GM21360 (cell line): ENCODE data around the gene DNASE1L2.
A peak's percentile ranks its signal among the peaks of the same experiment; 100 is the strongest.

Experiments
- ATAC-seq: cut with Tn5 transposase; IDR thresholded peaks from one replicate; pipeline ENCODE4 v1.9.1; 2021; ENCODE audit warnings: mild to moderate bottlenecking, moderate library complexity; ENCODE audit not compliant: unreplicated experiment

DNASE1L2 gene

GRCh38 chr16:2223221-2223941 is 12.9 kb upstream of the DNASE1L2 start, which contains the start of gene E4F1:
TSS of gene E4F1 (plus strand) at chr16:2223591. CDS start at chr16:2223614, 23 bp downstream.
- peak; percentile 85 for ATAC-seq

- ATAC-seq, result peak; percentile 20
Observed at GRCh38 chr16:2223942-2224486, 12.2 kb upstream of the DNASE1L2 start.

- no peak for ATAC-seq
Observed at GRCh38 chr16:2226245-2226793, 9.9 kb upstream of the DNASE1L2 start.

- ATAC-seq, result no peak
Observed at GRCh38 chr16:2226918-2227317, 9.3 kb upstream of the DNASE1L2 start.

- ATAC-seq, result no peak
Observed at GRCh38 chr16:2228161-2228824, 8.0 kb upstream of the DNASE1L2 start.

- no peak for ATAC-seq
Observed at GRCh38 chr16:2229091-2229490, 7.2 kb upstream of the DNASE1L2 start.

- no peak for ATAC-seq
Observed at GRCh38 chr16:2229632-2230250, 6.5 kb upstream of the DNASE1L2 start.

- ATAC-seq, result no peak
Observed at GRCh38 chr16:2230376-2230775, 5.9 kb upstream of the DNASE1L2 start.

DNA sequence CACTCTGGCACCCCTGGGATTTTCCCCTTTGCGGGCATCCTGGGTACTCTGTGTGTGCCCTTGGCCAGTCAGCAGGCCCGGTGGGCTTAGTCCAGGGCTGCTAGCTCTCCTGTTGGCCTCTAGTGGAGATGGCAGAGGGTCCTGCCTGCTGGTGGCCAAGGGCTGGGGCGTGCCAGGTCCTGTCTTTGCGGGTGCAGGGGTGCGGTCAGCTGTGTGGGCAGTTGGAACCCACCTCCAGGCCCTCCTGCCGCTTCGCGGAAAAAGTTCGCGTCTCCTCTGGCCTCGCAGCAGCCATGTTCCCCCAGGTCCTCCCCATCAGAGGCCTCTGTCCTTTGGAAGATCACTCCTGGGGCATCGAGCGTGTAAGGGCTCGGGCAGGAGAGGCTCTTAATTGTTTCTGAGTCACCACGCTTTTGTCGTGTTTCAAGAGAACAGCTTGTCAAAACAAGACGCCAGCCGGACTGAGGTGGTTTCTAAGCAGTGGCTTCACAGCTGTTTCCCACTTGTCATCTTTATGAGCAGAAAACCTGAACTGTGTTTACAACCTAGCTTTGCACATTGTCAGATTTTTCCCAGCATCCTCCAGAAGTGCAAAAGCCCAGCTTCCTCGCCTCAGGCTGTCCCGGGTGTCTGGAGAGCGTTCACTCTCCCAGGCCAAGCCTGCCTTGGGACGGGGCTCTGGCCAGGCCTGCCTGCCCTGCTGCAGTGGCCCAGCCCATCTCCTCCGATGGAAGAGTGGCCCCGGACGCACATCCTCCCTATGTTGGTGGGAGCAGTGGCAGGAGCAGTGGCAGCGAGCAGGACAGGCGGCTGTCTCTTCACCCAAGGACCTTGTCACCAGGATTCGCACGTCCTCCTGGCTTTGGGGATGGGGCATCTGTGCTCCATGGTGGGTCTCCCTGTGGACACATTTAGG is 5.0 kb upstream of the DNASE1L2 start:
- ATAC-seq, result no peak

DNA sequence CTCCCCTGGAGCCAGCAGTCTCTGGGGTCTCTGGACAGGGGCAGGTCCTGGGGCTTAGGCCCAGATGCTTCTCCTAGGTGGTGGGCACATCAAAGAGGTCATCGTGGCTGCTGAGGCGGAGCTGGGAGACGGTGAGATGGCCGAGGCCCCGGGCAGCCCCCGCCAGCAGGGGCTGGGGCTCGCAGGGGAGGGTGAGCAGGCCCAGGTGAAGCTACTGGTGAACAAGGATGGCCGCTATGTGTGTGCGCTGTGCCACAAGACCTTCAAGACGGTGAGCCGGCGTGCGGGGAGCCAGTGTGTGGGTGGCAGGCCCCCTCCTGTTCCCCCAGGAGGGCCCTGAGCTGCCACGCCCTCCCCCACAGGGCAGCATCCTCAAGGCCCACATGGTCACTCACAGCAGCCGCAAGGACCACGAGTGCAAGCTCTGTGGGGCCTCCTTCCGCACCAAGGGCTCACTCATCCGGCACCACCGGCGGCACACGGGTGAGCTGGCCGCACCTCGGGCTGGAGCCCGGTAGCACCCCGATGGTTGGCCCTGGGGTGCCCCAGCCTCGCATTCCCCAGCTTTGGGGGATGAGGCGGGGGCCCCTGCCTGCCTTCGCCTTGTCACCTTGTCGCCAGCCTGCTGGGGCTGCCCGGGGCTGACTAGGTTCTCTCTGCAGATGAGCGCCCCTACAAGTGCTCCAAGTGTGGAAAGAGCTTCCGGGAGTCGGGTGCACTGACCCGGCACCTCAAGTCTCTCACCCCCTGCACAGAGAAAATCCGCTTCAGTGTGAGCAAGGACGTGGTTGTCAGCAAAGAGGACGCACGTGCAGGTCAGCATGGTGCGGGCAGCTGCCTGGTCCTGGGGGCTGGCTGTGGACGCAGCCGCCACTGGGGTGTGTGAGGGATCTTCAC is 3.9 kb upstream of the DNASE1L2 start:
- no peak for ATAC-seq

DNA sequence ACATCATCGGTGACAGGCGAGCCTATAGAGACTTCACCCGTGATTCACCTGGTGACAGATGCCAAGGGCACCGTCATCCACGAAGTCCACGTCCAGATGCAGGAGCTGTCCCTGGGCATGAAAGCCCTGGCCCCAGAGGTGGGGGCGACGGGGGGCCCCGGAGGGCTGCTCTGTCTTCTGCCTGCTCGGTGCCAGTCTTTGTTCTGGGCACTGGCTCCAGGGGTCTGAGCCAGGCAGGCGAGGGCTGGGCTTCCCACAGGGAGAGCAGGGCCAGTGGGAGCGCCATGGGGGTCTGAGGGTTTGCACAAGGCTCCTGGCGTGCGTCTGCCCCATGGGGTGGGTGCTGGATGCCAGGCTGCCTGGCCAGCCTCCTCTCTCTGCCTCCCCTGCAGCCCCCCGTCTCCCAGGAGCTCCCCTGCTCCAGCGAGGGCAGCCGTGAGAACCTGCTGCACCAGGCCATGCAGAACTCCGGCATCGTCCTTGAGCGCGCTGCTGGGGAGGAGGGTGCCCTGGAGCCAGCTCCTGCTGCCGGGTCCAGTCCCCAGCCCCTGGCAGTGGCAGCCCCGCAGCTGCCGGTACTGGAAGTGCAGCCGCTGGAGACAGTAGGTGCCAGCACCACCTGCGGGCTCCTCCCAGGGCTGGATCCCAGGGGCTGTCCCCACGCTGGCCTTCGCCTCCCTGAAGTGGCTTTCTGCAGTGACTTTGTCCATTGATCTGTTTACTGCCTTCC is 3.0 kb upstream of the DNASE1L2 start:
- no peak for ATAC-seq

- ATAC-seq, result no peak
Observed at GRCh38 chr16:2233872-2234812, 2.1 kb upstream of the DNASE1L2 start.

DNA sequence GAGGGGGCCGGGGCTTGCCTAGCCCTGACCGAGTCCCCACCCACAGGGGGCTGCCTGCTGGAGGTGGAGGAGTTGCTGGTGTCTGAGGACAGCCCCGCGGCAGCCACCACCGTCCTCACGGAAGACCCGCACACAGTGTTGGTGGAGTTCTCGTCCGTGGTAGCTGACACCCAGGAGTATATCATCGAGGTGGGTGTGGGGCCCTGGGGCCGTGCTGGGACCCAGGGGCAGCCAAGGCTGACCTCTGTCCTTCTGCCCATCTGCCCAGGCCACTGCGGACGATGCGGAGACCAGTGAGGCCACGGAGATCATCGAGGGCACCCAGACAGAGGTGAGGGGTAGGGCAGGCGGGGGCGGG is 1.5 kb upstream of the DNASE1L2 start:
- no peak for ATAC-seq

- ATAC-seq, result no peak
Observed at GRCh38 chr16:2235234-2235651, 1.0 kb upstream of the DNASE1L2 start.

DNA sequence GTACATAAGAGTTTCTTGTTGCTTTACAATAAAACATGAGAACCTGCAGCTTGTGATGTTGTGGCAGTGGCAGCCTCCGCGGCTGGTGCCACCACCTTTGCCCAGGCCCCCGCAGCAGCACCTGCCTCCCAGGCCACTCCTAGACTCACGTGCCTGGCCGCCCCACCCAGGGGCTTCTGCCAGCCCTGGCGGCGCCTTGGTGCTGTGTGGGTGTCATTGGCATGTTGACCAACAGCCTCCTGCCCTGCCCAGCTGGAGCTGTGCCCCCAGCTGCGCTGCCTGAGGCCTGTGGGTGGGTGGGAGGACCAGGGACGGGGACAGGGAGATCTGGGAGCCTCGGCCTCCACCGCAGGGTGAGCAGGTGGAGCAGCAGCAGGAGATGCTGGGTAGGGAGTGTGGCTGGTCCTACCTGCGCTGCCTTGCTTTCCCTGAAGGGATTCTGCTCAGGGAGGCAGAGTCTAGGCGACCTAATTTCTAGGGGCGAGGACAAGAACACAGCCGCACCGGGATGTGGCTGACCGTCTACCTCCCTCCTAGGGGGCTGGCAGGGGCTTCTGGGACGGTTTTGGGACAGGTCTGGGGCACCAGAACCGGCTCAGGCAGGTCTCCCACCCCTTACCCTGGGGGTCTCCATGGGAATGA is 428 bp upstream of the DNASE1L2 start:
- no peak for ATAC-seq

GRCh38 chr16:2237102-2237482 is 848 bp downstream of the DNASE1L2 start:
- ATAC-seq, result no peak

GRCh38 chr16:2237493-2238149 is 1.4 kb downstream of the DNASE1L2 start:
- no peak for ATAC-seq
